LNCAP (cell line): Measurements from ENCODE around the gene FRMD1.

Experiments used
- CTCF ChIP-seq: fragments of 450-650 bp; IDR thresholded peaks from 2 replicates; pipeline ENCODE4 v1.5.1; 2017; ENCODE audit warnings: mild to moderate bottlenecking

Gene FRMD1

GRCh38 chr6:168011291-168011690 is 67.7 kb downstream of the FRMD1 start:
- no peak for TF ChIP-seq CTCF

- no peak for TF ChIP-seq CTCF
These were observed 69.7 kb downstream of the FRMD1 start for GRCh38 chr6:168009331-168009730.

GRCh38 chr6:168007592-168008338 is 71.2 kb downstream of the FRMD1 start:
- no peak for TF ChIP-seq CTCF

GRCh38 chr6:168005796-168006195 is 73.2 kb downstream of the FRMD1 start:
- no peak for TF ChIP-seq CTCF

GRCh38 chr6:168004945-168005344 is 74.1 kb downstream of the FRMD1 start:
- TF ChIP-seq CTCF, result no peak

- TF ChIP-seq CTCF, result no peak
These were observed 75.0 kb downstream of the FRMD1 start for GRCh38 chr6:168004023-168004422.
